MG63 (cell line): ENCODE data around the gene PPIC. TPM values are rescaled to one million over a fixed set of nuclear protein-coding genes. Genes with fewer than 3 reads are reported as not detected.

Source experiments
- DNase-seq: peaks from one replicate; pipeline ENCODE4 v3.0.0-alpha.2; 2020
- H3K27me3 ChIP-seq: fragments of 250-450 bp; sonication (Bioruptor Pico); 2 replicates; pipeline ENCODE4 v1.5.1; 2020; ENCODE audit warnings: mild to moderate bottlenecking, moderate library complexity
- H3K36me3 ChIP-seq: fragments of 250-450 bp; sonication (Bioruptor Pico); 2 replicates; pipeline ENCODE4 v1.5.1; 2020; ENCODE audit warnings: mild to moderate bottlenecking, moderate library complexity
- H3K4me3 ChIP-seq: fragments of 250-450 bp; sonication (Bioruptor Pico); 2 replicates; pipeline ENCODE4 v1.5.1; 2020; ENCODE audit warnings: mild to moderate bottlenecking, moderate library complexity
- H3K9me3 ChIP-seq: fragments of 250-450 bp; sonication (Bioruptor Pico); 2 replicates; pipeline ENCODE4 v1.5.1; 2020; ENCODE audit warnings: mild to moderate bottlenecking, moderate library complexity
- total RNA-seq: library from RNA; depleted of rRNA; stranded (reverse); fragments of >200 nt; shearing (Covaris generic); gene quantifications from 2 replicates; pipeline ENCODE4 v1.2.3, GENCODE V29; 2014; ENCODE audit warnings: low replicate concordance

PPIC gene
- total RNA-seq, 1 experiment from 2014 or later: 30.6 TPM

DNA sequence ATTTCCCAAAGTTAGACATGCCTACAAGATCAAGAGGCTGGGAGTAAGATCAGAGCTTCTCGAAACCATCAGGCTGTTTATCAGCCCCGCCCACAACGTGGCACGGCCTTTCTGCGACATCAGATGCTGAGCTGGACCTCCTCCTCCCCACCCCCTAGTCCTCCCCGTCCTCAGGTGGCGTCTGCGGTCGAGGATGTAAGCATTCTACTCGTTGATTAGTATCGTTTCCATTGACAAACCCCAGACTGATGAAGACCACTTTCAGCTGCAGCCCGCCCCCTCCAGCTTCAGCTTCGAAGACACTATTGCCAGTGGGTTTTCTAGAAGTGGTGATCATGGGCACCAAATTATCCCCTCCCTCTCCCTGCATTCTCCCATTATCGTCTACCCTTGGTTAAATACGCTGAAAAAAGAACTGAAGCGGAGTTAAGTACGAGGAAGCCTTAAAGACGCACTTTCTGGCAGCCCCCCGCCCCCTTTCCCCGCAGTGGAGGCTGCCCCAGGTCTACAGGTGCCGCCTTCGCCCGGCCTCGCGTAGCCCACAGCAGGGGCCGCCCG, 1.1 kb downstream of the PPIC start:
- Histone ChIP-seq H3K27me3 (no peaks in the 10 kb centered on the region), H3K9me3 (no peaks in the 10 kb centered on the region), H3K4me3 (peak overlapping the region; percentile 77), H3K36me3 (no peaks in the 10 kb centered on the region)
- peak; percentile 24 for DNase-seq

DNA sequence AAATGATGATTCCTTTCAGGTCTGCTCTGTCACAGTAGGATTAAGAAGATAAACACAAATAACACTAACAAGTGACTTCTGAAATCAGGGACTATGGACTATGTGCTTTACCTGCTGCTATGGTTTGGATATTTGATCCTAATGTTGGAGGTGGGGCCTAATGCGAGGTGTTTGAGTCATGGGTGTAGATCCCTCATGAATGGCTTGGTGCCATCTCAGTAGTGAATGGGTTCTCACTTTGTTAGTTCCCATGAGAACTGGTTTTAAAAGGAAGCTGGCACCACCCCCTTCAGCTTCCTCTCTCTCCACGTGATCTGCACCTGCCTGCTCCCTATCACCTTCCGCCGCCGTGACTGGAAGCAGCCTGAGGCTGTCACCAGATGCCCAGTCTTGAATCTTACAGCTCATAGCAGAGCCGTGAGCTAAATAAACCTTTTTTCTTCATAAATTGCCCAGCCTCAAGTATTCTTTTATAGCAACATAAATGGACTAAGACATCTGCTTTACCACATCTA, 3.3 kb downstream of the PPIC start:
- Histone ChIP-seq H3K4me3 (no peak overlapping the region), H3K27me3 (no peaks in the 10 kb centered on the region), H3K36me3 (peaks cover 5% of the 10 kb centered on the region; the same call in 1 of the 2 replicates), H3K9me3 (no peaks in the 10 kb centered on the region)
- DNase-seq: no peak

DNA sequence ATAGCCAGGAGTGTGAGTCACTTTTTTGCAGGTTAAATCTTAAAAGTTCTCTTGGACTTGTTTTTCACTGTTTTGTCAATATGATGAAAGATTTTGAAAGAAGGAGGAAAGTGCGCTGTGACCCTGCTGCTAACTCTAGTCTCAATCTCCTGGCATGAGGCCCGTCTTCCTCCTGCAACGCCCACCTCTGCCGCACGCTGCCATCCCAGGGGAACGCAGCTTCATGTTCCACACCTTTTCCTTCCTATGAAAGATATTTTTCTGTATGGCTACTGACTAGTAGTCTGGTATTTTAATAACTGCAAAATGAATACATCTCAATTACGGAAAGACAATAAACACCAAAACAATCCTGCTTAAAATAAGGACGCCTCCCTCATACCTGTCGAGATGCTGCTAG, 8.3 kb downstream of the PPIC start:
- DNase-seq: no peak
- Histone ChIP-seq H3K9me3 (no peaks in the 10 kb centered on the region), H3K27me3 (no peaks in the 10 kb centered on the region), H3K4me3 (no peak overlapping the region), H3K36me3 (peaks cover 5% of the 10 kb centered on the region; the same call in 1 of the 2 replicates)

DNA sequence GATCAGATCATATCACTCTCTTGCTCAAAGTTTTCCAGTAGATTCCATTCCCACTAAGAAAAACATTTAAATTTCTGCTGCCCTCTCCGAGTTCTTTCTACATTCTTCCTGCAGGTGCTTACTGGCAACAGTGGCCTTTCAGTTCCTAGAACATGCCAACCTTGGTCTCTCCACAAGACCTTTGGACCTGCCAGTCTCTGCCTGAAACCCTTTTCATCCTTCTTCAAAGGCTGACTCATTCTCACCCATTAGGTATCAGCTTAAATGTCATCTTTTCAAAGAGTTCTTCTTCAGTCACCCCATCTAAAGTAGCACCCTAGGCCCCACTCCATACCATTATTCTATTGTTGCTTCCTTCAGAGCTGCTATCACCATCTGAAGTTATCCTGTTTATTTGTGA, 21.8 kb downstream of the PPIC start:
- Histone ChIP-seq H3K36me3 (no peaks in the 10 kb centered on the region), H3K4me3 (no peak overlapping the region), H3K9me3 (no peaks in the 10 kb centered on the region; the same call in 1 of the 2 replicates), H3K27me3 (no peaks in the 10 kb centered on the region)
- no peak for DNase-seq

DNA sequence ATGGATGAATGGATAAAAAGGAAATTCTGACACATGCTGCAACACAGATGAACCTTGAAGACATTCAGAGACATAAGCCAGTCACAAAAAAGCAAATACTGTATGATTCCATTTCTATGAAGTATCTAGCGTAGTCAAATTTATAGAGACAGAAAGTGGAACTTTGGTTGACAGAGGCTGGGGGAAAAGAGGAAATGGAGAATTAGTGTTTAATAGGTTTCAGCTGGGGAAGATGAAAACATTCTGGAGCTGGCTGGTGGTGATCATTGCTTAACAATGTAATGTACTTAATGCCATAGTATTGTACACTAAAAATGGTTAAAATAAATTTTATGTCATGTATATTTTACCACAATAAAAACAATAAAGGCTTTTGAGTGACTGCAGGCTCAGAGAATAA, 24.2 kb downstream of the PPIC start:
- Histone ChIP-seq H3K9me3 (no peaks in the 10 kb centered on the region; the same call in 1 of the 2 replicates), H3K27me3 (no peaks in the 10 kb centered on the region), H3K36me3 (no peaks in the 10 kb centered on the region), H3K4me3 (no peak overlapping the region)
- DNase-seq: no peak

DNA sequence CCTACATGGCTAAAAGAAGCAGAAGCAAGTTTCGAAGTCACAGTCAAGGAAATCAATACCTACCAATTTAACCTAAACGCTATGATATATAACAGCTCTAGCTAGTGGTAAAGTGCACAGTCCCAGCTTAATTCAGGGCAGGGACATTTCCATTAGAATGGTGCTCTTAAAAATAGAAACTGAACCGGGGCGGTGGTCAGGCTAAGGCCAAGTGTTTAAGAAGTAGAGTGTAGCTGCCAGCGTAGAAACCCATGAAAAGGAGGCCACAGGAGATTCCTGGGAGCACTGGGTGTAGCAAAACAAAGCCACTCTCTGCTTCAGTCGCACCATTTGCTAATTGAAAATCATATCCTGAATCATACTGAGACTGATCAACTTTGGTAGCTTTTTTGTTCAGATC, 28.8 kb downstream of the PPIC start:
- Histone ChIP-seq H3K36me3 (no peaks in the 10 kb centered on the region), H3K4me3 (no peak overlapping the region), H3K9me3 (no peaks in the 10 kb centered on the region), H3K27me3 (no peaks in the 10 kb centered on the region)
- DNase-seq: no peak

DNA sequence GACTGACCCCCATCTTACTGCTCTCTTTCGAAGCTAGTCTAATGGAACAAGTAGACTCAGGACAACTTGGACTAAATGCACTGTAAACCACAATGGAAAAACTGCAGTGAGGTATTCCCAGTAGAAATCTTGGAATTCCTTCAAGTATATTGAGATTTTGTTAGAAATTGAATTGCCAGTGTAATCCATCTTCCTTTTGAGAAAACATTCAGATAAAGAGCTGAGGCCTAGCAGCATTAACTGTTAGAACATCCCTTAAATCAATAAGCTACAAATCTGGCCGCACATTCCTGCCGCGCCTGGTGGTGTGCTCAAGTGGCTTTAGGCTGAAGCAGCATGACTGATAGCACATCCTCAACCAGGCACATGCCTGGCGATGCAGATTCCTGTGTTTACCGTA, 29.3 kb downstream of the PPIC start:
- no peak for DNase-seq
- no peaks in the 10 kb centered on the region for H3K27me3 ChIP-seq
- H3K36me3 ChIP-seq: no peaks in the 10 kb centered on the region
- H3K4me3 ChIP-seq: no peak overlapping the region
- no peaks in the 10 kb centered on the region for H3K9me3 ChIP-seq

DNA sequence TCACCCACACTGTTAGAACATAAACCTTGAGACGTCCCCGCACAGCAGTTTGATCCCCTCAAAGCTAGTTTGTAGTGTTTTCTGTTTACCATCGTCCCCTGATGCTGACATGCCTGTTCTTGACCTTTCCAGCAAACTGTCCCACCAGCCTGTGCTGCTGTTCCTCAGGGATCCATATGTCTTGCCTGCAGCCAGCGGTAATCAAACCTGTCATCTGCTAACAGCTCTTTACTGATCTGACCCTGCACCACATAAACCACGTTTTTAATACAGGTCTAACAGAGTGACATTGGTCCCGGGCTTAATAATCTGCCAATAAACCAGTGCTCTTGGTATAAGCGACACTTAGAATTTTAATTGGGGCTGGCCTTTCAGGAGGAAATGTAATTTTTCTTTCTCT, 34.7 kb downstream of the PPIC start:
- no peak for DNase-seq
- H3K4me3 ChIP-seq: no peak overlapping the region
- H3K9me3 ChIP-seq: no peaks in the 10 kb centered on the region
- H3K27me3 ChIP-seq: no peaks in the 10 kb centered on the region
- H3K36me3 ChIP-seq: no peaks in the 10 kb centered on the region

DNA sequence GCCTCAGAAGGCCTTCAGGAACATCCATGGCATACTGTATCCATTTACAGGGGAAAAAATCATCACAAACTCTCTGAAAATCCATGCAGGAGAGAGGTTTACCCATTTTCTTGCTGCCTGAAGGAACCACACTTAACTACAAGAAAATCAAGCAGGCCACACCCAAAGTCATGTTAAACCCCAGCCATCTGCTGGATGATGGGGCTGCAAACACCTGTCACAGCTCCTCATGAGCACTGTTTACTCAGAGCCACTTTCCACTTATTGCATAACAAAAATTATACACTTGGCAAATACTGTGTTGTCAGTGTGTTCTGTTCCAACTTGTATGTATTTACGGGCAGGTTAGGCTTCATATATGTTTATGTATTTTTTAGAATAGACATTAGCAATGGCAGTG, 35.8 kb downstream of the PPIC start:
- H3K27me3 ChIP-seq: no peaks in the 10 kb centered on the region
- no peak for DNase-seq
- H3K4me3 ChIP-seq: no peak overlapping the region
- no peaks in the 10 kb centered on the region for H3K9me3 ChIP-seq
- H3K36me3 ChIP-seq: no peaks in the 10 kb centered on the region

DNA sequence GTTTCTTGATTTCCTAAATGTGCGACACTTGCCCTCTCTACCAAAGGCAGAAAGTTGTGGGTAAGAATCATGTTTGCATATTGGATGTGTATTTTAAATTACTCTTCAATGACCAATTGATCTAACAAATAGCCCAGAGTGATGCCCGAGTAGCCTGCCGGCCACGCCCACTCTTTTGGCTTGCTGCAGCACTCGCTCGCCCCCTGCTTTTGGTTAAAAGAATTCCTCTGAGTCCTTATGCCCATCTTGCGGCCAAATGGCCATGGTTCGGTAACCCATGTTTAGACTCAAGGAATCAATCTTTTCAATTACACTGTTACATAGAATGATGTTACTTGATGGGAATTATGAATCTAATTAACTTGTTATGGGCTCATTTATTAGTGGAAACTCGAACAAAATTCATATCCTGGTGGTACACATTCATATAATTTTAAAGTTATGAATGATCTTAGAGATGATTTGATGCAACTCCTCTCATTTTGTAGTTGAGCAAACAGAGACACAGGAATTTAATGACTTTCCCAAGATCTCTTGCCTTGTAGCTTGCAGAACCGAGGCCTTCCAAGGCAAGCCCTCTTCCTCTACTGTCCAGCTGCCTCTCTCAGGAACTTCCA, 36.5 kb downstream of the PPIC start:
- DNase-seq: peak; percentile 9
- no peaks in the 10 kb centered on the region for H3K36me3 ChIP-seq
- H3K4me3 ChIP-seq: no peak overlapping the region
- H3K27me3 ChIP-seq: no peaks in the 10 kb centered on the region
- H3K9me3 ChIP-seq: no peaks in the 10 kb centered on the region

DNA sequence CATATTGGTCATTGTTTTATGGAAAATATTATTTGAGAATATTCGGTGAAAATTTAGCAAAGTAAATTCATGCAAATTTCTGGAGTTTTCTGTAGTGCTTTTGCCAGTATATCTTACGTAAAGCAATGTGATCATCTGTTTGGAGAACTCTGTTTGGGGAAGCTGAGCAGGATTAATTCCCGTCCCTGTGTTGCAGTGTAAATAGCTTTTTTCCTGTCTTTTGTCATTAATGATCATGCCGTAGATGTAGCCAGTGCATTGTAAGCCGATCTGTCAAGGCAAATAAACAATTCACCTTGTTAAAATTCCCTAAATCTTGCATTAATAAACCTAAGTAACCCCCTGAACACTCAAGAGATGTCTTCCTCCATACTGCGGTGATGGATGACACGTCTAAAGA, 39.2 kb downstream of the PPIC start:
- Histone ChIP-seq H3K9me3 (no peaks in the 10 kb centered on the region), H3K36me3 (no peaks in the 10 kb centered on the region), H3K27me3 (no peaks in the 10 kb centered on the region), H3K4me3 (no peak overlapping the region)
- DNase-seq: no peak

DNA sequence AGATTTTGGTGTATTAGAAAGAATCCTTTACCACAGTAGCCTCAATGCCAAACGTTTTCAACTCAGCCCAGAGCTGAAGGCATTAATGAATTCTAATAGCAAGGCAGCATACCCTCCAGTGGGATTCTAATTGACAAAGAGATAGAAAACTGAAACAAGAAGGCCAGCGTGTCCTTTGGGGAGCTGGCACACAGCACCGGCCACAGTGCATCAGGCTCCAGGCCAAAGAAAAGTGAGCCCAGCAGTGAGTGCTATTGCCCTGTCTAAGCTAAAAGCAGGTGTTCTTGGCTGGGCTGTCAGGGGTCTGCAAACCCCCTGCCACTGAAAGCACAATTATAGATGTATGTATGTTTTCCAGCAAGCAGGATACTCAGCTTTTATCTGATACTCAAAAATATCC, 40.4 kb downstream of the PPIC start:
- H3K27me3 ChIP-seq: no peaks in the 10 kb centered on the region
- H3K4me3 ChIP-seq: no peak overlapping the region
- H3K9me3 ChIP-seq: no peaks in the 10 kb centered on the region
- H3K36me3 ChIP-seq: no peaks in the 10 kb centered on the region
- no peak for DNase-seq

DNA sequence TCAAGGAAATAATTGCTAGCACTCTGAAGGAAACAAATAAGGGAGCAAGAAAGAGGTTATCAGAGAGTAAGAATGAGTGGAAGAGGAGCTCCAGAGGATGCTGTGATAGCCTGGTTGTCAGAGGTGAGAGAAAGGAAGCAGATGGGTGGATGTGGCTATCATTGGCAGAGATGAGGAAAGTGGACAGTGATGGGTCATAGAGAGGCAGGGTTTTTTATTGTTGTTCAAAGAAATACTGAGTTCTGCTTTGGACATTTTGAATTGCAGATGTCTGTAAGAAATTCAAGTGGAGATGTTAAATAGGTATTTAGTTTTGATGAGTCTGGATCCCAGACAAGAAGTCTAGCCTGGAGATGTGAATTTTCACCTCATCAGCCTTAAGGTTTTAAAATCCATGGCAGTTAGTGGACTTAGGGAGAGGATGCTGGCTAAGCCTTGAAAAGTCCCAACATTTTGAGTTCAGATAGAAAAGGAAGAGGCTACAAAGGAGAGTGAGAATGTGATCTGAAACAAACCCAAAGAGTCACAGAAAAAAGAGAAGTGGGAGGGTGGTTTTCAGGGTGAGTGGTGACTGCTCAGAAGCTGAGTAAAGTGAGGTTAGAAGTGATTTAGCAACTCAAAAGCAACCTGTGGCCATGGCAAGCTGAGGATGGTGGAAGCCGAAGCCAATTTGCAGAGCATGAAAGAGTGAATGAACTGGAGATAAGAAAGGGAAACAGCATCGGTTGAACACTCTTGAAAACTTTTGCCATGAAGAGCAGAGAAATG, 50.4 kb downstream of the PPIC start:
- DNase-seq: no peak
- H3K9me3 ChIP-seq: no peaks in the 10 kb centered on the region
- no peaks in the 10 kb centered on the region for H3K27me3 ChIP-seq
- no peaks in the 10 kb centered on the region for H3K36me3 ChIP-seq
- no peak overlapping the region for H3K4me3 ChIP-seq

DNA sequence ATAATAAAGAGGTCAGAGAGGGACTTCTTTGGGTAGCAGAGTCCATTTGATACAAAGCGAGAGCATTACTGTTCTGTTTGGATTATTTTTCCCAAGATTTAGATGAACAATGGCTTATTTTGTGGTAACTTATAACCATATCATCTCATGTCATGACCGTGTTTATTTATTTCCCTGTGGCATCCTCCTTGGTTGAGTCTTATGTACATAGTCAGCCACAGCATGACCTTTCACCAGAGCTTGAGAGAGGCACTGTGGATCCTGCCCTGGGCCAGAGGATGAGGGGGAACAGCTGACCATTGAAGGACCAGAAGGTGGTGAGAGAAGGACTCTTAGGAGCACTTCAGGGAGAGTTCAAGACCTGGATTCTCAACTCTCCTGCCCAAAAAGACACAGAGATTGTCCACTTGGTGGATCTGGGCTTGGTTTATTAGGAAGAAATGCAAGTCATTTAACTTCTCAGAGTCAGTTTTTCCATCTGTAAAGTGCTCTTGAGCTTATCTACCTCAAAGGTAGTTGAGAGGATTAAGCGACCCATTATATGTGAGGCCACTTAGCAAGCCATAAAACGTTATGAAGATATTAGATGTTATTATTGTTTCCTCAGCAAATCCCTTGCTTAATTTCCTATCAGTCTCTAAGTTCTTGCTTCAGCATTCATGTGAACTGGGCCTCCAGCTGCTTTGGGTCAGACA, 51.4 kb downstream of the PPIC start:
- no peak overlapping the region for H3K4me3 ChIP-seq
- no peak for DNase-seq
- H3K9me3 ChIP-seq: no peaks in the 10 kb centered on the region
- no peaks in the 10 kb centered on the region for H3K36me3 ChIP-seq
- H3K27me3 ChIP-seq: no peaks in the 10 kb centered on the region

DNA sequence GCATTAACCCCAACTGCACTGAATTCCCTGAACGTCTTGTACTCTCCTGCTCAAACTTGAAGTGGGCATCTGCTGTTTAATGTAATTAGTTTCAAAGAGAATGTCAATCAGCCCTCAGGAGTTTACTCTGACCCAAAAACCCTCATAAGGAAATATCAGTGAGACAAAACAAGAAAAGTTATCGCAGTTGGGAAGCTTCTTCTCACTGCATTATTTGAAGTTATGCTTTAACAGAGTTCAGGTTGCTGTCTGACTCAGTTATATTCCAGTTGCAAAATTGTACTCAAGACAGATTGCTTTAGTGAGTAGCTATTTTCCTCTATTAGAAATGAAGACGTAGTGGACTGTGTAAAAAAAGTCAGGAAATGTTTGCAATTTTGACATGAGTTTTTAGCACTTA, 52.1 kb downstream of the PPIC start:
- Histone ChIP-seq H3K9me3 (no peaks in the 10 kb centered on the region), H3K4me3 (no peak overlapping the region), H3K36me3 (no peaks in the 10 kb centered on the region), H3K27me3 (no peaks in the 10 kb centered on the region)
- no peak for DNase-seq

DNA sequence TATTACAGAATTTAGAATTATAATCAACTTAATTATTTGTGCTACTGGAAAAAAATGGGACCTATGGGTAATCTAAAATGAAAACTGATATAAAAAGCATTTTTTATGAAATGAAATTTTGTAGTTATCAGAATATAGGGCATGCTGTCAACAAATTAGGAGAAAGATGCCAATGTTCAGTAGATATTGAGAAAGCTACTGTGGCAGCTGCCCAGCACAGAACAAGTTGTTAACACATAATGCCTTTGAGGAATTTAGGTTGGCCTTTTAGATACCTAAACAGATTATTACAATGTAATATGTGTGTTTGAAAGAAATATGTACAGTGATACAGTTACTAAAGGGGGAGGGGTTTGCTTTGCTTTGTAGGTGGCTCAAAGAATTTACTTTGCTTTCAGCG, 54.1 kb downstream of the PPIC start:
- Histone ChIP-seq H3K27me3 (no peaks in the 10 kb centered on the region), H3K4me3 (no peak overlapping the region), H3K36me3 (no peaks in the 10 kb centered on the region), H3K9me3 (no peaks in the 10 kb centered on the region)
- DNase-seq: no peak

DNA sequence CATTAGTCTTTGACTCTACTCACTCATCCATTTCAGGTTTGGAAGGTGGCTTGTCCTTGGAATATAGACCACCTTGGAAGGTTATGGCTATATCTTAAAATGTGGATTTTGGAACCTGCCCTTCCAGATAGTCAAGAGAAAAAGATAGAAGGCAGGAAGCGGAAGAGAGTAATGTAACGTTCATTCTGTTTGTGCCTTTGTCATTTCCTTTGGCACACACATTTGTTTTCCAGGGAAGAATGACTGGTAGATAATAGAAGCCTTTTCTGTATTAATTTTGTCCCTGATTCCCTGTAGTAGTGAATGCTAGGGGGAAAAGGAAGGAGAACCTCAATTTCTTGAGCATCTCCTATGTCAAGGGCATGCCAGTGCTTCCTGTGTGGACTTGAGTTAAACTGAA, 54.7 kb downstream of the PPIC start:
- H3K27me3 ChIP-seq: no peaks in the 10 kb centered on the region
- H3K4me3 ChIP-seq: no peak overlapping the region
- DNase-seq: no peak
- H3K36me3 ChIP-seq: no peaks in the 10 kb centered on the region
- H3K9me3 ChIP-seq: no peaks in the 10 kb centered on the region
